ENCODE measurements around the gene SHROOM3.

SHROOM3 gene

DNA sequence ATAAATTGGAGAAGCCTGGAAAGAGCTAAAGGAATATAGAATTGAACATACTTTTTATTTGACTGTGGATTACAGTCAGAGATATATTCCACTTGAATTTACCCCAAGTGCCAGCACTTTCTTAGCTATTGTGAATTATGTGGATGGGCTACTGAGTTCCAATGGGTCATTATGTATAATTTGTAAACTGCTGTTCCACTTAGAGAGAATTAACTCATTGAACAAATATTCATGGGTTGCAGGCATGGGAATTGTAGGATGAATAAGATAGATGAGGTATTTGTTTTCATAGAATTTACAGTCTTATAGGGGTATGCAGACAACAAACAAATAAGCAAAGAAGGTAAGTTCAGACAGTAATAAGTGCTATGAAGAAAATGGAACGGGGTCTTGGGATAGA lies 195.7 kb downstream of the SHROOM3 start:
- H3K4me3 Mint-ChIP-seq: no peak overlapping the region
- no peak overlapping the region for H3K27ac Mint-ChIP-seq
- peaks cover 16% of the 10 kb centered on the region for H3K36me3 Mint-ChIP-seq (ENCODE audit: low read depth)
- peaks cover 1% of the 10 kb centered on the region for H3K4me1 Mint-ChIP-seq
- H3K9me3 Mint-ChIP-seq: peaks cover 6% of the 10 kb centered on the region
- no peak for TF ChIP-seq CTCF (IDR thresholded peaks at IDR 0.05; ENCODE audit: unreplicated experiment in 3 of 3)
- no peaks in the 10 kb centered on the region for H3K27me3 Mint-ChIP-seq (ENCODE audit: low read depth)

- peaks cover 6% of the 10 kb centered on the region for H3K9me3 Mint-ChIP-seq
- H3K4me3 Mint-ChIP-seq: no peak overlapping the region
- peaks cover 5% of the 10 kb centered on the region for H3K4me1 Mint-ChIP-seq
- H3K36me3 Mint-ChIP-seq (ENCODE audit: low read depth): peaks cover 16% of the 10 kb centered on the region
- TF ChIP-seq CTCF (IDR thresholded peaks at IDR 0.05; ENCODE audit: unreplicated experiment in 3 of 3): no peak
- no peaks in the 10 kb centered on the region for H3K27me3 Mint-ChIP-seq (ENCODE audit: low read depth)
- no peak overlapping the region for H3K27ac Mint-ChIP-seq
Measured at GRCh38 chr4:76634220-76634619, 199.2 kb downstream of the SHROOM3 start.

DNA sequence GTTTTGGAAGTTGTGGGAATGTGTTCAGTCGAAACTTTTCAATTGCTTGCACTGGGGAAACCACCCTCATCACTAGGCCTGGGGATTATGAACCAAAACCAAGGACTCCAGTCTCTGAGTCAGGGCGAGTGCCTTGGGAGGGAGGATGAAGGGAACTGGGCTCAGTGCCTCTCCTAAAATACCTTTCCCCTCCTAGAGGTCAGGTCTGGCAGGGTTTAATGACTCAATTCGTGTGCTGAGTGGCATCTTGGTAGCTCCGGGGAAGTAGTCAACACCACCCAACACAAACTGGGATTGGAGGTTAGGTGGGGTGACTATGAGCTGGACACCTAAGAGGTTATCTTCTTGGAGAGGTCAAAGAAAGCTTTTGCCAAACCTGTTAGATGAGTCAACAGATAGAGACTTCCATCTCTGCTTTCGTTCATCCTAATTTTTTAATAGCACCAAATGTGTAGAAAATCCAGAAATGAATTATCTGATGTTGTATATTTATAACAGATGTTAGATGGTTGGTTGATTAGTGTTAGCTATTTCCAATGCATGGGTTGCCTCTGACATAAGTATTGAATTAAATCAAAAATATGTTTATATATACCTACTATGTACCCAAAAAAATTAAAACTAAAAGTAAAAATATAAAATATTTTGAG lies 202.8 kb downstream of the SHROOM3 start:
- H3K4me3 Mint-ChIP-seq: no peak overlapping the region
- peaks cover 3% of the 10 kb centered on the region for H3K36me3 Mint-ChIP-seq (ENCODE audit: low read depth)
- peak overlapping the region in 1 of 3 experiments; percentile 46 for H3K27ac Mint-ChIP-seq
- H3K4me1 Mint-ChIP-seq: peaks cover 21% of the 10 kb centered on the region
- TF ChIP-seq CTCF (IDR thresholded peaks at IDR 0.05; ENCODE audit: unreplicated experiment in 3 of 3): no peak
- peaks cover 4% of the 10 kb centered on the region for H3K27me3 Mint-ChIP-seq (ENCODE audit: low read depth)
- no peaks in the 10 kb centered on the region for H3K9me3 Mint-ChIP-seq

- H3K27me3 Mint-ChIP-seq (ENCODE audit: low read depth): peaks cover 4% of the 10 kb centered on the region
- no peak overlapping the region for H3K27ac Mint-ChIP-seq
- H3K9me3 Mint-ChIP-seq: no peaks in the 10 kb centered on the region
- TF ChIP-seq CTCF (IDR thresholded peaks at IDR 0.05; ENCODE audit: unreplicated experiment in 3 of 3): no peak
- H3K36me3 Mint-ChIP-seq (ENCODE audit: low read depth): no peaks in the 10 kb centered on the region
- peaks cover 21% of the 10 kb centered on the region for H3K4me1 Mint-ChIP-seq
- H3K4me3 Mint-ChIP-seq: no peak overlapping the region
Measured at GRCh38 chr4:76639288-76639687, 204.3 kb downstream of the SHROOM3 start.

DNA sequence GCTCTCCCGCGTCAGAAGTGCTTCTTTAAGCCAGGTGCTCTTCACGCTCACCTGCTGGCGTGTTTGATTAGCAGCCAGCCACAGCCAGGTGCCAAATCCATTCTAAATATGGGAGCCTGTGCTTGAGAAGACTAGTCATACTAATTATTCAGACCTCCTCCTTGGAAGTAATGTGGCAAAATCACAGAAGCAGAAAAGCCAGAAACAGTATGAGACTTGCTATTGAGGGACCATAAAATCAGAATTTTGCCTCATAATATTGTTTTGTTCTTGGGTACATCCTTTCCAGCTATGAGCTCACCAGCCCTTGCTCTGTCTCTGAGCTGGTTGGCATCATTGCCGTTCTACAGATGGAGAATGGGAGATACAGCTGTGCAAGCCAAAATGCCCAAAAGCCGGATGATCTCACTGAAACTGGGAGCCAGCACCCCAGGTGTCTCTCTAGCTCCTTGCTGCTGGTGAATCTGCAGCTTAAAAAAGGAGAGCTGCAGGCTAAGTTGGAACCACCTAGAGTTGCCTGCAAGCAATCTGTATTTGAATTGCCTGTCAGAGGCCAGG lies 205.4 kb downstream of the SHROOM3 start:
- Mint-ChIP-seq H3K27ac (no peak overlapping the region), H3K9me3 (no peaks in the 10 kb centered on the region), H3K4me1 (peaks cover 21% of the 10 kb centered on the region), H3K4me3 (no peak overlapping the region), H3K36me3 (ENCODE audit: low read depth) (no peaks in the 10 kb centered on the region), H3K27me3 (ENCODE audit: low read depth) (peaks cover 4% of the 10 kb centered on the region)
- TF ChIP-seq CTCF (IDR thresholded peaks at IDR 0.05; ENCODE audit: unreplicated experiment in 3 of 3): no peak

DNA sequence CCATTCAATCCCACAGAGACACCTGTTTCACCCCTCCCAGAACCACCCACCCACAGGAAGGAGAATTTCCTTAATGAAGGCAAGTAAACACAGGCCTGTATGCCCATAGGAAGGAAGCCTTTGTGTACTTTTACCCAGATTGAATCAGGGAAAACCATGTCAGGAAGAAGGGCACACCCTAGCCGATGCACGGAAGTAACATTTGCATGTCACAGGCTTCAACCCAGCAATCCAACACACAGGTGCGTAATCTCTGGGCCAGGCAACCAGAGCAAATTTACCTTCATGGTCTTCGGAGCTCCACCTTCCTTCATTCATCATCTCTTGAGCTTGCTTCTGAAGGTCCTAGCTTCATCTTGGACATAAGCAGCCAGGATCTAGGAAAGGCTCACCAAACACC lies 206.3 kb downstream of the SHROOM3 start:
- H3K9me3 Mint-ChIP-seq: no peaks in the 10 kb centered on the region
- H3K27ac Mint-ChIP-seq: no peak overlapping the region
- peaks cover 4% of the 10 kb centered on the region for H3K27me3 Mint-ChIP-seq (ENCODE audit: low read depth)
- no peaks in the 10 kb centered on the region for H3K36me3 Mint-ChIP-seq (ENCODE audit: low read depth)
- H3K4me1 Mint-ChIP-seq: peaks cover 21% of the 10 kb centered on the region
- no peak for TF ChIP-seq CTCF (IDR thresholded peaks at IDR 0.05; ENCODE audit: unreplicated experiment in 3 of 3)
- no peak overlapping the region for H3K4me3 Mint-ChIP-seq

Data from nephron (organoid).